HG03571 (cell line): ENCODE results near the gene TMEM259.

Experiments
- ATAC-seq: cut with Tn5 transposase; IDR thresholded peaks from one replicate; pipeline ENCODE4 v1.9.1; 2021; ENCODE audit not compliant: unreplicated experiment

TMEM259 gene

GRCh38 chr19:1004803-1005664, 15.9 kb downstream of the TMEM259 start:
- ATAC-seq = no peak

GRCh38 chr19:1004204-1004802, 16.6 kb downstream of the TMEM259 start:
- ATAC-seq = no peak

GRCh38 chr19:1003283-1003682, 17.6 kb downstream of the TMEM259 start:
- ATAC-seq = no peak

GRCh38 chr19:1002600-1002999, 18.3 kb downstream of the TMEM259 start:
- no peak for ATAC-seq

- no peak for ATAC-seq
Measured at GRCh38 chr19:1001538-1002166, 19.3 kb downstream of the TMEM259 start.

GRCh38 chr19:1000591-1001537, 20.1 kb downstream of the TMEM259 start:
- ATAC-seq = no peak

GRCh38 chr19:1000095-1000494, 20.8 kb downstream of the TMEM259 start, which contains the start of gene GRIN3B:
Gene GRIN3B (plus strand): TSS chr19:1000419. CDS start chr19:1000438, 19 bp downstream.
- no peak for ATAC-seq

- no peak for ATAC-seq
Measured at GRCh38 chr19:999379-999719, 21.6 kb downstream of the TMEM259 start.

- no peak for ATAC-seq
Measured at GRCh38 chr19:998064-998463, 22.9 kb downstream of the TMEM259 start.

GRCh38 chr19:996051-996838, 24.7 kb downstream of the TMEM259 start:
- ATAC-seq = no peak

- no peak for ATAC-seq
Measured at GRCh38 chr19:995051-995827, 25.7 kb downstream of the TMEM259 start.

- no peak for ATAC-seq
Measured at GRCh38 chr19:994516-994915, 26.4 kb downstream of the TMEM259 start.

- ATAC-seq = no peak
Measured at GRCh38 chr19:993831-994393, 27.0 kb downstream of the TMEM259 start.

- ATAC-seq = no peak
Measured at GRCh38 chr19:993361-993830, 27.5 kb downstream of the TMEM259 start.

- no peak for ATAC-seq
Measured at GRCh38 chr19:992670-993055, 28.3 kb downstream of the TMEM259 start.

GRCh38 chr19:991932-992669, 28.8 kb downstream of the TMEM259 start:
- no peak for ATAC-seq

GRCh38 chr19:991174-991931, 29.6 kb downstream of the TMEM259 start:
- no peak for ATAC-seq

GRCh38 chr19:990746-991145, 30.2 kb downstream of the TMEM259 start:
- no peak for ATAC-seq
